ENCODE measurements around the gene SORL1-AS1.
A peak's percentile ranks its signal among the peaks of the same experiment; 100 is the strongest.
"Not testable (repeated sequence)": the region's sequence is repeated elsewhere in the genome, so short reads cannot be mapped to it uniquely, and the experiment has no call there.

SORL1-AS1 gene

DNA sequence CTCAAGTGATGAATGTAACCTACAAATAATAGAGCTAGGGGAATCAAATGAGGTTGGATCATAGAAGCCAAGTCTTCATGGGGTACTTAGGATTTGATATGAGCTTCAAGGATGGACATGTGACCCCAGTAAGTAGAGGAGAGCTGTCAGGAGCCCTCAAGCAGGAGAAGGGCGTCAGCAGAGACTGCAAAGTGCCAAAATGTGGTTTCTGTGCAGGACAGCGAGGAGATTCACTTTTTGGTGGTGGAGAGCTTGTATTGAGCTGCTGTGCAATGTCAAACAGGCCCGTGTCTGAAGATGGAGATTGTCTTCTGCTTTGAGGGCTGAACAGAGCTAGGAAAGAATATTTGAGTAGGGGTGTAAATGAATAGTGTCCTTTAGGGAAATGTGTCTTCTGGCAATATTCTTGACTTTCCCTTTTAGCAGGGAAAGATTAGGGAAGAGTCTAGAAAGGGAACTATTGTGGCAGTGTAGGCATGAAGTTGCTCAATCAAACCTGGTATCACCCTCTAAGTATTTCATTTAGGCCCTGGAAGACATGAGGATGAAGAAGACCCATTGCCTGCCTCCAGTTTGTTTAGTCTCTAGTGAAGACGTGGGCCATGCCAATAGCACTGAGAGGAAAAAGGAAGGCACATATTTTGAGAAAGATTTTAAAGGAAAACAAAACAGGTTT is 31.2 kb upstream of the SORL1-AS1 start:
- peaks cover 25% of the 10 kb centered on the region for H3K36me3 Mint-ChIP-seq
- intact Hi-C loops (cut with micrococcal nuclease), result no loop called here
- ChIA-PET POLR2A (interaction anchor here (1.8 to 2.1 kb wide), 2 partner anchors 34 to 38 kb away, joined by 5 to 7 read pairs; no protein-coding TSS in a partner anchor), CTCF (interaction anchor here (0.8 to 1.9 kb wide), 3 partner anchors 9 to 33 kb away, joined by 3 to 9 read pairs (median 3); no protein-coding TSS in a partner anchor)
- no peaks in the 10 kb centered on the region for H3K9me3 Mint-ChIP-seq
- H3K4me3 Mint-ChIP-seq, result no peak overlapping the region
- DNase-seq, result no peak
- H3K4me1 Mint-ChIP-seq (ENCODE audit: low read depth), result peaks cover 41% of the 10 kb centered on the region
- H3K27me3 Mint-ChIP-seq, result no peaks in the 10 kb centered on the region
- peak overlapping the region; percentile 96 for H3K27ac Mint-ChIP-seq

DNA sequence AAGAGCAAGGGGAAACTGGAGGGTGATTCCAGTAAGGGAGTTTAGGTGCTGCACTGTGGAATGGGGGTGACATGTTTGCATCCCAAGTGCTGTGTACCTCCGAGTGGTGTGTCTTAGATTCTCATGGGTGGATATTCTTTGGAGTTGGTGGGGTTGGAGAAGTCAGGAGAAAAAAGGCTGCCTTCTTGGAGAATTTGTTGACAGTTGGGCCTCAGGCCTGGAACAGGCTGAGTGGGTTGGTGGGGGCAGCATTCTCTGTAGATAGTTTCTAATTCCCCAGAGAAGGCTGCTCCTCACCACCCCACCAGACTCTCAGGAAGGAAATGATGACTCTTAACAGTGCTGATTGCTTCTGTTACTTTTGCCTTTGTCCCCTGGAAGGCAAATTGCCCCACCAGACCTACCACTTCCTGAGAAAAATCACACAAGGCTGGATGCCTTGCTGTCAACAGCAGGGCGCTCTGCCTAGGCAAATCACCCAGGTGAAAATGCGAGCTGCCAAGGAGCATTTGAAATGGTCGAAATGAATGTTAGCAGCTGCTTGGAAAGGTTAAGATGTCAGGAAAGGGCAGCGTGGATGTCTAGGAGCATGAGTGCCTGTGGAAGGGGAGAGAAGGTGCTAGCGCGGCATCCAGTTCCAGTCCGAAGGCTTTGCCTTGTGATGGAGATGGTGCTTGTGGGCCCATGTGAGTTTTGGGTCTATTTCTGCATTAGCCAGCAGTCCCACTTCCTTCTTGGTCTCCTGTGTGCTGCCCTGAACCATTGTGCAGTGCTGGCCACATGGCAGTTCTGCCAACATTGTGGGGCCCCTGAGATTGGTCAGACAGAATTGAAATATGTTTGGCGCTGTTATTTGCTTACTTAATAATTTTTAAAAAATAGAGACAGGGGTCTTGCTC is 29.7 kb upstream of the SORL1-AS1 start:
- CTCF ChIA-PET, result interaction anchor here (1.0 to 1.9 kb wide), 3 partner anchors 14 to 32 kb away, joined by 3 to 9 read pairs (median 3); no protein-coding TSS in a partner anchor
- Mint-ChIP-seq H3K4me3 (peak overlapping the region; percentile 75), H3K9me3 (no peaks in the 10 kb centered on the region), H3K4me1 (ENCODE audit: low read depth) (peaks cover 47% of the 10 kb centered on the region), H3K36me3 (peaks cover 22% of the 10 kb centered on the region), H3K27ac (peak overlapping the region; percentile 96), H3K27me3 (no peaks in the 10 kb centered on the region)
- POLR2A ChIA-PET, result interaction anchor here (1.0 to 2.1 kb wide), 4 partner anchors 14 to 39 kb away, joined by 3 to 7 read pairs (median 4); no protein-coding TSS in a partner anchor
- DNase-seq, result peak; percentile 74
- intact Hi-C loops (cut with micrococcal nuclease), result loop anchor here (1.0 kb wide), 5 partner anchors 8 to 39 kb away; partner anchors contain the start of genes SORL1 and SORL1-AS1

DNA sequence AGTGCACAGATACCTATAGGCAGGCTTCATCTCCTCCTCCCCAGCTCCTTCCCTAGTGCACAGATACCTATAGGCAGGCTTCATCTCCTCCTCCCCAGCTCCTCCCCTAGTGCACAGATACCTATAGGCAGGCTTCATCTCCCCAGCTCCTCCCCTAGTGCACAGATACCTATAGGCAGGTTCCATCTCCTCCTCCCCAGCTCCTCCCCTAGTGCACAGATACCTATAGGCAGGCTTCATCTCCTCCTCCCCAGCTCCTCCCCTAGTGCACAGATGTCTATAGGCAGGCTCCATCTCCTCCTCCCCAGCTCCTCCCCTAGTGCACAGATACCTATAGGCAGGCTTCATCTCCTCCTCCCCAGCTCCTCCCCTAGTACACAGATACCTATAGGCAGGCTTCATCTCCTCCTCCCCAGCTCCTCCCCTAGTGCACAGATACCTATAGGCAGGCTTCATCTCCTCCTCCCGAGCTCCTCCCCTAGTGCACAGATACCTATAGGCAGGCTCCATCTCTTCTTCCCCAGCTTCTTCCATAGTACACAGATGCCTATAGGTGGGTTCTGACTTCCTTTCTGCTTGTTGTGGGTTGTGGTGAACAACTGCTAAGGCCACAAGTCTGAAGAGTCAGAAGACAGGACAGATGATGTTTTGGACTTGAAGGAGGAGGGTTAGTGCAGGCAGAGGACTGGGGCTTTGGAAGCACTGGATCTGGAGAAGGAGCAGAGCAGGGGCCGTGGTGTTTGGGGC is 28.9 kb upstream of the SORL1-AS1 start:
- Mint-ChIP-seq H3K36me3 (peaks cover 20% of the 10 kb centered on the region), H3K4me1 (ENCODE audit: low read depth) (peaks cover 54% of the 10 kb centered on the region)
- CTCF ChIA-PET, result interaction anchor here (0.7 to 1.0 kb wide), 3 partner anchors 13 to 56 kb away, joined by 3 to 5 read pairs (median 4); no protein-coding TSS in a partner anchor

DNA sequence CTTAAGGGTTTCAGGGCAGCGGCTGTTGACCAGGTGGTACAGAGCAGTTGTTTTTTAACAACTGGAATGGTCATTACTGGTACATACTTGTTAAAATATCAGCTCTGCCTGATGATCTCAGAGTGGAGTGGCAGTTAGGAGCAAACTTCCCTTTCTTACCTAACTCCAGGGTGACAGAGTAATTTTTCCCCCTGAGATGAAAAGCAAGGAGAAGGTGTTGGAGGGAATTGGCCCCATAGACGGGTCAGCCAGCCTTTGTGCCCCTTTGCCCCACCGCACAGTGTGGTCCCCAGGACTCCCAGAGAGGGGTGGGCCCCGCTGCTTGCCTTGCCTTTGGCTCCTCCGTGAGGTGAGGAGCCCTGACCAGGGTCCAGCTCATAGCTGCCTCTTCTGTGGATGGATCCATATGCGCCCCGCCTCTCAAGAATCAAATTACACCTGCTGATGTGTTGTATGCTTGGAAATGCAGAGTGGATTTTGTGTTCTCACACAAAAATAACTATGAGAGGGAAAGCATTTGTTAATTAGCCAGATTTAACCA is 27.0 kb upstream of the SORL1-AS1 start:
- intact Hi-C loops (cut with micrococcal nuclease), result no loop called here
- Mint-ChIP-seq H3K9me3 (no peaks in the 10 kb centered on the region), H3K4me3 (no peak overlapping the region), H3K27me3 (no peaks in the 10 kb centered on the region), H3K27ac (no peak overlapping the region), H3K36me3 (peaks cover 17% of the 10 kb centered on the region), H3K4me1 (ENCODE audit: low read depth) (peaks cover 63% of the 10 kb centered on the region)
- POLR2A ChIA-PET, result no interaction called here
- CTCF ChIA-PET, result no interaction called here
- DNase-seq, result no peak

More for the DNA sequence above, 28.9 kb upstream of the SORL1-AS1 start:
- peak; percentile 73 for DNase-seq
- intact Hi-C loops (cut with micrococcal nuclease), result loop anchor here (1.0 kb wide), 5 partner anchors 7 to 40 kb away; partner anchors contain the start of genes SORL1 and SORL1-AS1
- POLR2A ChIA-PET, result interaction anchor here (1.4 kb wide), 1 partner anchor 14 kb away, joined by 3 read pairs; no protein-coding TSS in a partner anchor
- H3K27me3 Mint-ChIP-seq, H3K9me3 Mint-ChIP-seq: not testable (repeated sequence)
- peak overlapping the region; percentile 96 for H3K27ac Mint-ChIP-seq
- H3K4me3 Mint-ChIP-seq, result peak overlapping the region; percentile 75

DNA sequence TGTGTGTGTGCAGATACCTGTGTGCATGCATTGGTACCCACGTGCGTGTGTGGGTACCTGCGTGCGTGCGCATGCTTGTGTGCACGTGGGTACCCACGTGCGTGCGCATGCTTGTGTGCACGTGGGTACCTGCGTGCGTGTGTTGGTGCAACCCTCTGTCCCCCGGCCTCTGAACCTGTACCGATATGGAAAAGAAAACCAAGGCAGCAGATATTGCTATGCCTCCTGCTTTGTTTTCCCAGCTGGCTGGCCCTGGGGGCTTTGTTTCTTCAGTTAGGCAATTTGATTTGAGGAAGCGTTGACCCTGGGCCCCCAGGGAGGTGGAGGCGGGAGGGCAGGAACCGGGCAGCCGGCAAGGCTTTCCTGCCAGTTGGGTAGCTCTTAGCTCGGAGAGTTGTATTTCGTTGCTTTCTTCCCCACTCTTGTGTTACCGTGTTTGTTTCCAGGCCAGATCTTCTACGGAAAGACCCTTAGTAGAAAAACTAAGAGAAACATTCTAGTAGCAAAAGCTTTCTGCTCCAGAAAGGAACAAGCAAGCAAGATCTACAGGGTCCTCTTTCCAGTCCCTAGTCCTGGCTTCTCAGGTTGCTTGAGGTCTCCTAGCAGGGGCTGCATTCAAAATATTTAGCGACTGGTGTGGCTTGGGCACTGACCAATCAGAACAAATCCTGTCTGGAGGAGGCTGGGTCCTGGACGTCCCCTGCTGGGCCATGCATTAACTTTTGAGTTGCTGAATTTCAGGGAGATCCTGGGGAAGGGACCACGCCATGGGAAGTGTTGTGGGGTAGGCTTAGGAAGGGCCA is 26.3 kb upstream of the SORL1-AS1 start:
- Mint-ChIP-seq H3K27me3 (no peaks in the 10 kb centered on the region), H3K36me3 (peaks cover 13% of the 10 kb centered on the region), H3K4me3 (no peak overlapping the region), H3K9me3 (no peaks in the 10 kb centered on the region), H3K27ac (no peak overlapping the region), H3K4me1 (ENCODE audit: low read depth) (peaks cover 65% of the 10 kb centered on the region)
- intact Hi-C loops (cut with micrococcal nuclease), result no loop called here
- POLR2A ChIA-PET, result no interaction called here
- no peak for DNase-seq
- CTCF ChIA-PET, result no interaction called here

DNA sequence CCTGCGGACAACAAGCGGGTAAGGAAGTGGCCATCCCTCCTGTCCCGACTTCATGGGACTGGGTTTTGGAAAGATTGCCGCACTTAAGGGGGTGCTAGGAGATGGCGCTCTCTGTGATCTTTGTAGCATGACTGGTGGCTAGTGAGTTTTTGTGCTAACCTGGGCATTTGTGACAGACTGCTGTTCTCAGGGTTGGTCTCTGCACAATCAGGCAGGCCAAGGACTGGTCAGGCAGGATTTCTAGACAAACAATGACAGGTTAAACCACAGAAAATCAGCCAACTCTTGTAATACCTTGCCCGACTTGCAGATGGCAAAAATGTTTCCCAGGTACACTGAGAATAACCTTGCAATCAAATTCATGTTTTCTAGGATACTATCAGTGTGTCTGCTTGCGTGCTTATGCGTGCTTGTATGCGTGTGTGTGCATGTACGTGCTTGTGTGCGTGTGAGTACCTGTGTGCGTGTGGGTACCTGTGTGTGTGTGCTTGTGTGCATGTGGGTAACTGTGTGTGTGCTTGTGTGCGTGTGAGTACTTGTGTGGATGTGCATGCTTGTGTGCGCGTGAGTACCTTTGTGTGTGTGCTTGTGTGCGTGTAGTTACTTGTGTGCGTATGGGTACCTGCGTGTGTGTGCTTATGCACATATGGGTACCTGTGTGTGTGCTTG is 25.6 kb upstream of the SORL1-AS1 start:
- Mint-ChIP-seq H3K27me3 (no peaks in the 10 kb centered on the region), H3K27ac (no peak overlapping the region), H3K36me3 (peaks cover 10% of the 10 kb centered on the region), H3K4me1 (ENCODE audit: low read depth) (peaks cover 60% of the 10 kb centered on the region), H3K9me3 (no peaks in the 10 kb centered on the region), H3K4me3 (no peak overlapping the region)
- intact Hi-C loops (cut with micrococcal nuclease), result no loop called here
- POLR2A ChIA-PET, result no interaction called here
- no peak for DNase-seq
- CTCF ChIA-PET, result no interaction called here

DNA sequence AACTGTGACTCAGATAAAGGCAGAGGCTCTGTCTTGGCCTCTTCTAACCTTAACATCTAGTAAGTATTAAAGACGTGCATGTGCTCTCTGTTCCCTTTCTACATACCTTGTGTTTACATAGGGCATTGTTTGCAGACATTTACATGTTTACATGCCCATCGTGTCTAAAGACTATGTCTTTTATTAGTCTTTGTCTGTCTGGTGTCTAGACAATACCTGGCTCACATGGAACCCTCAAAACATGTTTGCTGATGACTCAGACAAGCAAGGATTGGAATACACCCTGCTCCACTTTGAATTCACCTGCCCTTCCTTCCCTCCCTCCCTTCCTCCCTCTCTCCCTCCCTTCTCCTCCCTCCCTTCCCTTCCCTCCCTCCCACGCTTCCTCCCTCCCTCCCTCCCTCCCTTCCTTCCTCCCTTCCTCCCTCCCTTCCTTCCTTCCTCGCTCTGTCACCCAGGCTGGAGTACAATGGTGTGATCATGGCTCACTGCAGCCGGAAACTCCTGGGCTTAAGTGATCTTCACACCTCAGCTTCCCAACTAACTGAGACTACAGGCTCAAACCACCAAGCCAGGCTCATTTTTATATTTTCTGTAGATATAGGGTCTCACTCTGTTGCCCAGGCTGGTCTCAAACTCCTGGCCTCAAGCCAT is 23.7 kb upstream of the SORL1-AS1 start:
- Mint-ChIP-seq H3K4me3 (no peak overlapping the region), H3K27ac (peak overlapping the region; percentile 28), H3K9me3 (no peaks in the 10 kb centered on the region), H3K27me3 (no peaks in the 10 kb centered on the region), H3K36me3 (peaks cover 13% of the 10 kb centered on the region), H3K4me1 (ENCODE audit: low read depth) (peaks cover 63% of the 10 kb centered on the region)
- intact Hi-C loops (cut with micrococcal nuclease), result no loop called here
- ChIA-PET POLR2A (no interaction called here), CTCF (no interaction called here)
- no peak for DNase-seq

DNA sequence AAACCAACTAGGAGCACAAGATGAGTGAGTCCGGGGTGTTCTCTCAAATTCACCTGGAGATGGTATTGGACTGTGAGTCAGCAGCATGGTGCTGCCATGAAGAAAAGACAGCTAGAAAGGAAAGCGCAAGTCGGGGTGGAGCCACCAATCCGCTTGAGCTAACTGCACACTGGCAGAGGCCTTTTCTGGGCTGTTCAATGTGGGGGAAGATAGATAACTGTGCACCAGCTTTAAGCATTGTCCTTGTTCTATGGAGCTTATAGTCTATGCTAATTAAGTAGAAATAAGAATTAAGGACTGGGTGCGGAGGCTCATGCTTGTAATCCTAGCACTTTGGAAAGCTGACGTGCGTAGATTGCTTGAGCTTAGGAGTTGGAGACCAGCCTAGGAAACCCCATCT is 21.9 kb upstream of the SORL1-AS1 start:
- peaks cover 26% of the 10 kb centered on the region for H3K36me3 Mint-ChIP-seq
- CTCF ChIA-PET, result interaction anchor here (0.9 kb wide), 1 partner anchor 9 kb away, joined by 3 read pairs; no protein-coding TSS in a partner anchor
- POLR2A ChIA-PET, result interaction anchor here (1.4 kb wide), 1 partner anchor 13 kb away, joined by 5 read pairs; no protein-coding TSS in a partner anchor
- H3K4me3 Mint-ChIP-seq, result no peak overlapping the region
- DNase-seq, result no peak
- intact Hi-C loops (cut with micrococcal nuclease), result loop anchor here (1.0 kb wide), 1 partner anchor 8 kb away; no protein-coding TSS in a partner anchor
- H3K9me3 Mint-ChIP-seq, result no peaks in the 10 kb centered on the region
- H3K4me1 Mint-ChIP-seq (ENCODE audit: low read depth), result peaks cover 72% of the 10 kb centered on the region
- no peaks in the 10 kb centered on the region for H3K27me3 Mint-ChIP-seq
- no peak overlapping the region for H3K27ac Mint-ChIP-seq

DNA sequence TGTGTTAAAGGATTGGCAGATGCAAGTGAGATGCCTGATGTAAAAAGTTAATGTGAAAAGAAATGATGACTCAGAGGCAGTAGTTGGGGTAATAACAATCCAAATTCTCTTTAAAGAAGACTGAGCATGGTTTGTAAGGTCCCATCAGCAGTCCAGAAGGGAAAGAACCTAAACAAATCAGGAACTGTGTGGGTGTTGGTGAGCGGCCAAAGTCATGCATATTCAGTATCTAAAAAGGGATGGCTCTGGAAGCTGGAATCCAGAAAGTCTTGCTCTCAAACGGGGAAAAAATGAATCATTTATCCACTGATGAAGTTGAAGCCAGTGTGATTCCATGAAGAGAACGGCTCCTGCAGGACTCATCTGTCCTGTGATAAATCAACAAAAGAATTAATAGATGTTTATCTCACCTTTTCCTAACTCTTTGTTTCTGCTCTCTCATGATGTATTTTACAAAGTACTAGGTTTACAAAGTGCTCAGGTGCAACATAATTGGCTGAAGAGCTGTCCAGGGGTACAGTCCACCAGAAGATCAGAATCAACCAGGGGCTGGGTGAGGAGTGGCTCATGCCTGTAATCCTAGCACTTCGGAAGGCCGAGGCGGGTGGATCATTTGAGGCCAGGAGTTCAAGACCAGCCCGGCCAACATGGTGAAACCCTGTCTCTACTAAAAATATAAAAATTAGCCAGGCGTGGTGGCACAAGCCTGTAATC is 20.5 kb upstream of the SORL1-AS1 start:
- ChIA-PET POLR2A (no interaction called here), CTCF (no interaction called here)
- H3K27ac Mint-ChIP-seq, result peak overlapping the region; percentile 73
- DNase-seq, result no peak
- H3K27me3 Mint-ChIP-seq, result no peaks in the 10 kb centered on the region
- H3K4me3 Mint-ChIP-seq, result no peak overlapping the region
- H3K4me1 Mint-ChIP-seq (ENCODE audit: low read depth), result peaks cover 79% of the 10 kb centered on the region
- peaks cover 25% of the 10 kb centered on the region for H3K36me3 Mint-ChIP-seq
- intact Hi-C loops (cut with micrococcal nuclease), result no loop called here
- H3K9me3 Mint-ChIP-seq, result no peaks in the 10 kb centered on the region

DNA sequence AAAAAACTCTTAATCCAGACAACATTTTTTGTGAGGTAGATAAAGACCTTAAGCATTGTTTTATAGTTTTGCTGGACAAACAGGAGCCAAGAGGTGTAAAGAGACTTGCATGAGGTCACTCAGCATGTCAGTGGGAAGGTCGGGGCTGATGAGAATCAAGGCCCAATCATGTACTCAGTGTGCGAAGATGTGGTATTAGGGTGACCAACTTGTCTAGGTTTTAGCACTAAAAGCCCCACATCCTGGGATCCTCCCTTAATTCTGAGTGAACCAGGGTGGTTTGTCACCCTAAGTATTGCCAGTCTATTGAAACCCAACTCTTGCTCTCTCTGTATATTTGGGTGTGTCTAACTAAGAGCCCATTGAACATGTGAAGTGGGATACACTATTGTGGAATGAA is 19.5 kb upstream of the SORL1-AS1 start:
- POLR2A ChIA-PET, result no interaction called here
- Mint-ChIP-seq H3K27ac (peak overlapping the region; percentile 73), H3K4me1 (ENCODE audit: low read depth) (peaks cover 85% of the 10 kb centered on the region), H3K36me3 (peaks cover 25% of the 10 kb centered on the region), H3K9me3 (no peaks in the 10 kb centered on the region), H3K27me3 (no peaks in the 10 kb centered on the region), H3K4me3 (no peak overlapping the region)
- CTCF ChIA-PET, result interaction anchor here (0.7 kb wide), 1 partner anchor 69 kb away, joined by 4 read pairs; no protein-coding TSS in a partner anchor
- peak; percentile 37 for DNase-seq
- intact Hi-C loops (cut with micrococcal nuclease), result no loop called here
